ENCODE results near the gene DUSP18. TPM values are rescaled to one million over a fixed set of nuclear protein-coding genes. Genes with fewer than 3 reads are reported as not detected.
"Not testable (repeated sequence)": the region's sequence is repeated elsewhere in the genome, so short reads cannot be mapped to it uniquely, and the experiment has no call there.

DUSP18 gene
- total RNA-seq, 1 experiment from 2014 or later: 2.6 TPM

DNA sequence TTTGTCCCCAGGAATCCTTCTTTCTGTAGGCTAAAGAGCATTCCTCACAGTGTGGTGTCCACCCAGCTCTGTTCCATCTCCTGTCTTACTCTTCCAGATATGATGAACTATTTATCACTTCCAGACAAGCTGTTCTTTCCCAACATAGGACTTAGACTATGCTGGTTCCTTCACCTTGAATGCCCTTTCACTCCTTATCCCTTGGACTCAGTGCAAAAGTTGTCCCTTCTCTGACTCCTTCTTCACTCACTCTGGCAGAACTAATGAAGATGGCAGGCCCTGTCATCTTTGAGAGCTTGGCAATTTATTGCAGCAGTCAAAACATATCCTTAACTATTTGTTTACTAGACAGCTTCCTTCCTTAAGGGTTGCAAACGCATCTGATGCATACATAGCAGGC is 23.5 kb upstream of the DUSP18 start:
- Histone ChIP-seq H3K36me3 (replicated peaks; ENCODE audit: control insufficient read depth, insufficient read depth, low read length) (no peaks in the 10 kb centered on the region), H3K27me3 (ENCODE audit: control insufficient read depth, insufficient read depth, low read length) (peaks cover 14% of the 10 kb centered on the region), H3K4me3 (ENCODE audit: insufficient read depth, low read depth, low read length) (no peak overlapping the region)
- DNase-seq: no peak

DNA sequence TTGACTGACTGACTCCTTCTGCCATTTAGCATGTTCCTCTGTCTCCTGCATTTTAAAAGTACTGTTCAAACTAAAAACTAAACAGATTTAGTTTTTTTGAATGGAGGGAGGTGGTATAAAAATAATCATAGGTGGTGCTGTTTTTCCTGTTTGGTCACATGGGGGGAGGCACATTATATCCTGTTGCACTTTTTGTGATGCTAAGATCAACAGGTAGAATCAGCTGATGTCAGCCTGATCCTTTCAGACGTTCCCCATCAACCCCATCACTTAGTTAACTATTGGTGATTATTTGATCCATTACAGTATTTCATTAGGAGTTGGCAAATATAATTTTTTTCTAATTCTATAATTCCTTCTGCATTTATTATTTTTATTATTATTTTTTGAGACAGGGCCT is 21.9 kb upstream of the DUSP18 start:
- no peaks in the 10 kb centered on the region for H3K36me3 ChIP-seq (replicated peaks; ENCODE audit: control insufficient read depth, insufficient read depth, low read length)
- no peaks in the 10 kb centered on the region; the same call in 1 of the 2 replicates for H3K27me3 ChIP-seq (ENCODE audit: control insufficient read depth, insufficient read depth, low read length)
- no peak overlapping the region for H3K4me3 ChIP-seq (ENCODE audit: insufficient read depth, low read depth, low read length)
- no peak for DNase-seq

DNA sequence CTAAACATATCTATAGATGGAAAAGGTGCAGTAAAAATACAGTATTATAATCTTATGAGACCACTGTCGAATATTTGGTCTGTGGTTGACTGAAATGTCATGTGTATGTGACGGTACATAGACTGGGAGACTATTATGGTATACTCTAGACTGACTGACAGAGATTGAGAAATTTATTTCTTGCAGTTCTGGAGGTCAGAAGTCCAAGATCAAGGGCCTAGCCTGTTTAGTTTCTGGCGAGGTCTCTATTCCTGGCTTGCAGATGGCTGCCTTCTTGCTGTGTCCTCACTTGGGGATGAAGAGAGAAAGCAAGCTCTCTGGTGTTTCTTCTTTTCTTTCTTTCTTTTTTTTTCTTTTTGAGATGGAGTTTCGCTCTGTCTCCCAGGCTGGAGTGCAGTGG is 19.7 kb upstream of the DUSP18 start:
- H3K4me3 ChIP-seq (ENCODE audit: insufficient read depth, low read depth, low read length): no peak overlapping the region
- H3K27me3 ChIP-seq (ENCODE audit: control insufficient read depth, insufficient read depth, low read length): no peaks in the 10 kb centered on the region
- H3K36me3 ChIP-seq (replicated peaks; ENCODE audit: control insufficient read depth, insufficient read depth, low read length): no peaks in the 10 kb centered on the region
- DNase-seq: no peak

DNA sequence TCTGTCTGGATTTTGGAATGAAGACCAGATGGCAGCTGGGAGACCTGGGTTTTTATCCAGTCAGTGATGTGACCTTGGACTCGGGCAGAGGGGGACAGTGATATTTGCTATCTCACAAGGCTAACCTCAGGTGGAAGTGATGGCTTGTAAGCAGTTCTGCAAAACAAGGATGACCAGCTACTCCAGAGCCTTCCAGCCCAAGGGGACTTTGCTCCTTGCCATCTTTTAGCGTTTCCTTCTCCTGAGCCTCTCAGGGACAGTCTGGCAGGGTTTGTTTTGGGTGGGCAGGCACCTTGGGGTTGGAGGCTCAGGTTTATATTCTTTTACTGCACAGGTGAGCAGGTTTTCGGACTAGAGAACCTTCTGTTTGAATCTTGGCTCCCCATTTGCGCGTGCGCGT is 17.5 kb upstream of the DUSP18 start:
- H3K36me3 ChIP-seq (replicated peaks; ENCODE audit: control insufficient read depth, insufficient read depth, low read length): no peaks in the 10 kb centered on the region
- no peak for DNase-seq
- H3K27me3 ChIP-seq (ENCODE audit: control insufficient read depth, insufficient read depth, low read length): no peaks in the 10 kb centered on the region
- H3K4me3 ChIP-seq (ENCODE audit: insufficient read depth, low read depth, low read length): no peak overlapping the region

DNA sequence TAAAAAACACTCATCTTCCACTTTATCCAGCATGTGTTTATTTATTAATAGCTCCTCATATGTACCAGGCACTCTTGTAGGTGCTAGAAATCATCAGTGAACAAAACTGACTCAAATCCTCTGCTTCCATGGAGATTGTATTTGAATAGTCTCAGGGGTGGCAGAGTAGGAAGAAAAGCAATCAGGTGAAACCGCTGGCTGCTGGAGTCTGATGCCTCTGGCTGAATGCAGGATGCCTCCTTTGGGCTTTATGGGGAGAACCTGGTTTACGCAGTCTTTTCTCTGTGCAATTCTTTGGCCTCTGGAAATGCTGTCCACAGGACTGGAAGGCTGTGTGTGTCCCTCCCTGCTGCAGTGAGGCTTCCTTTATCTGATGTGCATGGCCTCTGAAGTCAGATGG is 14.2 kb upstream of the DUSP18 start:
- DNase-seq: no peak
- H3K4me3 ChIP-seq (ENCODE audit: insufficient read depth, low read depth, low read length): no peak overlapping the region
- H3K36me3 ChIP-seq (replicated peaks; ENCODE audit: control insufficient read depth, insufficient read depth, low read length): no peaks in the 10 kb centered on the region
- H3K27me3 ChIP-seq (ENCODE audit: control insufficient read depth, insufficient read depth, low read length): no peaks in the 10 kb centered on the region

DNA sequence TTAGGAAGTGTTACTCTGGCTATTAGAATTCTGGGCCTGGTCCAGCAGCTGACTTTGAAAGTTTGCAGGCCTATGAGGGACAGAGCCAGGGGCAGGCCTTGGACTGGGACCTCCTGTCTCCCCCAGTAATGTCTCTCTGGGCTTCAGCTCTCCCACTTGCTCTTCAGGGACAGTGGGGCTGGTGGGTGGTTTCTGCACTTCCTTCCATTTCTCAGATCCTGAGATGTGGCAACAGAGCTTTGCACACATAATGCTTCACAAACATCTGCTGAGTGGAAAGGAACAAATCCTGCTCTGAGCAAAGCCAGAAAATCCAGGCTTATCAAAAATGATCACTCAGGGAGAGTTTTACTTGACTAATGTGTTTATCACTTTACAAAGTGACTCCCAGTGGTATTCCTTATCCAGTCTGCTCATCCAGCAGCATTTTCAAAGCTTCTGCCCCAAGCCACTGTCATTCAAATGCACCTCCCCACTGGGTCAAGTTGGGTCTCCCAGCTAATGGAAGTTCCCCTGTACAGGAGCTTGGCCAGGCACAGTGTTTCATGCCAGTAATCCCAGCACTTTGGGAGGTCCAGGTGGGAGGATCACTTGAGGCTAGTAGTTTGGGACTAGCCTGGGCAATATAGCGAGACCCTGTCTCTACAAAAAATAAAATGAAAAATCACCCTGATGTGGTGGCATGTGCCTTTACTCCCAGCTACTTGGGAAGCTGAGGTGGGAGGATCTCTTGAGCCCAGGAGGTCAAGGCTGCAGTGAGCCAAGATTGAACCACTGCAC is 13.5 kb upstream of the DUSP18 start:
- H3K27me3 ChIP-seq (ENCODE audit: control insufficient read depth, insufficient read depth, low read length): no peaks in the 10 kb centered on the region
- no peaks in the 10 kb centered on the region for H3K36me3 ChIP-seq (replicated peaks; ENCODE audit: control insufficient read depth, insufficient read depth, low read length)
- no peak for DNase-seq
- no peak overlapping the region for H3K4me3 ChIP-seq (ENCODE audit: insufficient read depth, low read depth, low read length)

DNA sequence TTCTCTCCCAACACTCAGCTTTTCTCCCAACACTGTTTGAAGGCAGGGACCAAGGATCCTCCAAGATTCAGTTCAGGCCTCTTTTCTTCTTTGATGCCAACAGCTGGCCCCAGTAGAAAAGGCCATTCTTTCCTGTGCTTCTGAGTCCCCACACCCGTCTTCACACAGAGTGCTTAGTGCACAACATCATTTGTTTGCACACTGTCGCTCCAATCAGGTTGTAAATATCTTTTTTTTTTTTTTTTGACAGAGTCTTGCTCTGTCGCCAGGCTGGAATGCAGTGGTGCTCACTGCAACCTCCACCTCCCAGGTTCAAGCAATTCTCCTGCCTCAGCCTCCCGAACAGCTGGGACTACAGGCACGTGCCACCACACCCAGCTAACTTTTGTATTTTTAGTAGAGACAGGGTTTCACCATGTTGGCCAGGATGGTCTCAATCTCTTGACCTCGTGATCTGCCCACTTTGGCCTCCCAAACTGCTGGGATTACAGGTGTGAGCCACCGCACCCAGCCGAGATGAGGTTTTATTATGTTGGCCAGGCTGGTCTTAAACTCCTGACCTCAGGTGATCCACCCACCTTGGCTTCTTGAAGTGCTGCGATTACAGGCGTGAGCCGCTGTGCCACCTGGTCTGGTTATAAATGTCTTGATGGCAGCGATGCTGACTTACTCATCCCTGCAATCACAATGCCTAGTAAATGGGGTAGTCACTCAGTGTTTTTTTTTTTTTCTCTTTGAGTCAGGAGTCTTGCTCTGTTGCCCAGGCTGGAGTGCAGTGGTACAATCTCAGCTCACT is 12.4 kb upstream of the DUSP18 start:
- H3K36me3 ChIP-seq (replicated peaks; ENCODE audit: control insufficient read depth, insufficient read depth, low read length); H3K27me3 ChIP-seq (ENCODE audit: control insufficient read depth, insufficient read depth, low read length); H3K4me3 ChIP-seq (ENCODE audit: insufficient read depth, low read depth, low read length); DNase-seq: not testable (repeated sequence)

DNA sequence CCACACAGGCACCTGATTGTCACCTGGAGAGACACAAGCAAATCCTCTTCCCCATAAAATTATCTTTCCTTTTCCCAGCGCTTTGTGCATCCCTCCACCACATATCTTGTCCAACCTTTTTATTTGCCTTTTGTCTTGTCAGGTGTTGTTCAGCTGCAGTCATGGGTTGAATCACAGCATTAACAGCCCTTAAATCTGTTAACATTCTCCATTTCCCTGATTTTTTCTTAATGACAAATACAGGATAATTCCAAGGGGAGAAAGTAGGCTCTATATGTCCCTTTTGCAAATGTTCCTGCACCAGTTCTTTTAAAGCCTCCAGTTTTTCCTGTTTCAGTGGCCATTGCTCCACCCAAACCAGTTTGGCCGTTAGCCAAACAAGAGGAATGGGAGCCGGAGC is 8.9 kb upstream of the DUSP18 start:
- H3K36me3 ChIP-seq (replicated peaks; ENCODE audit: control insufficient read depth, insufficient read depth, low read length); H3K4me3 ChIP-seq (ENCODE audit: insufficient read depth, low read depth, low read length); DNase-seq; H3K27me3 ChIP-seq (ENCODE audit: control insufficient read depth, insufficient read depth, low read length): not testable (repeated sequence)

DNA sequence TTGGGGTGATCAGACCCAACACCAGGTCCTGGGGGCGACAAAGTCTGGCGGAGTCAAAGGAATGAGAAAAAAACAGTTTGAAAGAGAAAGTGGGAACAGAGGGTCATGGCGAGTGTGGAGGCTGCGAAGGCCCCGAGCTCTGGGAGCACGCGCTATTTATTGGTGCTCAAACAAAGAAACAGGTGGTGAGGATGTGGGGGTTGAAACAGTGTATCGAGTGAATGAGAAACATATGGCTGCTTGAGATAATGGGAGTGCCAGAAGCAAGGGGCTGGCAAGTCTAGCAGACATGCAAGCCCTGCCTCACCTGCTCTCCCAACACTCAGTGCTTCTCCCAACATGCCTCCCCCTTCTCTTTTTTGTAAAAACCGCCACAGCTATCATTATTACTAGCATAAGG is 7.8 kb upstream of the DUSP18 start:
- Histone ChIP-seq H3K27me3 (ENCODE audit: control insufficient read depth, insufficient read depth, low read length) (peaks cover 2% of the 10 kb centered on the region), H3K4me3 (ENCODE audit: insufficient read depth, low read depth, low read length) (no peak overlapping the region), H3K36me3 (replicated peaks; ENCODE audit: control insufficient read depth, insufficient read depth, low read length) (no peaks in the 10 kb centered on the region)
- DNase-seq: no peak

DNA sequence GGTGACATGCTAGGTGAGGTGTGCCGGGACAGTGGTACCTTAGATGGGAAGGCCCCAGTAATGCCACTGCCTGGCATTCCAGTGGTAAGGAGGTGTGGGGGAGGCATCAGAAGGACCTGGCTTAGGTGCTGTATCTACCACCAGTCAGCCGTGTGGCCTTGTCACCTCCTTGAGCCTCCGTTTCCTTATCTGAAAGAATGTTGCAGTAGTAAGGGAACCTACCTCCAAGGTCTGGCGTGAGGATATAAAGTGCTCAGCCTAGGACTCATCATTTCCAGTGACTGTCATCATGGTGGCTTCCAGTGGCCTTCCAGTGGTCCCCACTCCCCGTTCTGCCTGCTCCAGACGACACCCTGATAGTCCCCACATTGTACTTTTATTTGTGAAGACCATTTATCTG is 6.8 kb upstream of the DUSP18 start:
- Histone ChIP-seq H3K36me3 (replicated peaks; ENCODE audit: control insufficient read depth, insufficient read depth, low read length) (no peaks in the 10 kb centered on the region), H3K27me3 (ENCODE audit: control insufficient read depth, insufficient read depth, low read length) (peaks cover 2% of the 10 kb centered on the region), H3K4me3 (ENCODE audit: insufficient read depth, low read depth, low read length) (no peak overlapping the region)
- DNase-seq: no peak

DNA sequence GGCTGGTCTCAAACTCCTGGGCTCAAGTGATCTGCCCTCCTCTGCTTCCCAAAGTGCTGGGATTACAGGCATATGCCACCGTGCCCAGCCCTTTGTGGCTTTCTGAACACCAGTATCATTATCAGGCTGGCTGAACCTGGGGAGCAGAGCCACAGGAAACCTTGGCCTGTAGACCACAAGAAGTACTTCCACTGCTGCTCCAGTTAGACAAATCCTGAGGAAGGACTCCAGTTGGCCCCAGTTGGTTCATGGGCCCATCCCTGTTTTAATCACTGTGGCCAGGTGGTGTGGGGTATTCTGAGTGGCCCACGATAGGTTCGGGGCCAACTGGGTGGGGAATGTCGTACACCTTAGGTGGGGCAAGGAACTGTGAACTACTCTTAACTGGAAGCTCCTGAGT is 5.5 kb upstream of the DUSP18 start:
- Histone ChIP-seq H3K4me3 (ENCODE audit: insufficient read depth, low read depth, low read length) (no peak overlapping the region), H3K27me3 (ENCODE audit: control insufficient read depth, insufficient read depth, low read length) (peaks cover 13% of the 10 kb centered on the region), H3K36me3 (replicated peaks; ENCODE audit: control insufficient read depth, insufficient read depth, low read length) (no peaks in the 10 kb centered on the region)
- no peak for DNase-seq

DNA sequence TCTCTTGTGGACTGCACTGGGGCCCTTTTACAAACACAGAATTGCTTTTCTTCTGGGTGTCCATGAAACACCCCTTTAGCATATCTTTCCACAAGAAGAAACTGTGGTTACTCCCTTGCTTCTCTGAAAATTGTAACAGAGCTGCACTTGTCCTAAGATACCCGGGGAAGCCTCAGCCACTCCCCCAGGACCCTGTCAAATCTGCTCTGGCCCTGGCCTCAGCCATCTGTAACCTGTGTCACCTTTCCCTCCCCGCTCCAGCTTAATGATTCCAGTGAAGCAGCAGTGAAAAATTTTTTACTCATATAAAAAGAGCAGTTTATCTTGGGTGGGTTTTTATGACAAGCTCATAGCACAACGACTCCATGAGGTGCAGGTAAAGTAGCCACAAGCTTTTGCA is 3.4 kb upstream of the DUSP18 start:
- Histone ChIP-seq H3K36me3 (replicated peaks; ENCODE audit: control insufficient read depth, insufficient read depth, low read length) (no peaks in the 10 kb centered on the region), H3K4me3 (ENCODE audit: insufficient read depth, low read depth, low read length) (no peak overlapping the region), H3K27me3 (ENCODE audit: control insufficient read depth, insufficient read depth, low read length) (peaks cover 13% of the 10 kb centered on the region)
- no peak for DNase-seq

DNA sequence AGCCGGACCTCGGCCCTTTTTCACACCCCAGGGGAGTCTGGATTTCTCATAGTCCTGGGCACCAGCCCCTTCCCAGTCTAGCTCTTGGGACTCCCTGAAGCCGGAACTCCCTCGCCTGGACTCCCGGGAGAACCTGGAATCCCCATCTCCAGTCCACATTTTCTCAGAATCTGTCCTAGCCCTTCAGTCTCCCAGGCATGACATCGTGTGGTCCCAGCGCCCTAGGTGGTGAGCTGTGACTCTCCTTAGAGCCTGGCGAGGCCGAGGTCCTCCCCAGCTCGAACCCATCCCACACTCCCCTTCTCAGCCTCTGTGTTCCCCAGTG is 673 bp upstream of the DUSP18 start:
- no peak for DNase-seq

DNA sequence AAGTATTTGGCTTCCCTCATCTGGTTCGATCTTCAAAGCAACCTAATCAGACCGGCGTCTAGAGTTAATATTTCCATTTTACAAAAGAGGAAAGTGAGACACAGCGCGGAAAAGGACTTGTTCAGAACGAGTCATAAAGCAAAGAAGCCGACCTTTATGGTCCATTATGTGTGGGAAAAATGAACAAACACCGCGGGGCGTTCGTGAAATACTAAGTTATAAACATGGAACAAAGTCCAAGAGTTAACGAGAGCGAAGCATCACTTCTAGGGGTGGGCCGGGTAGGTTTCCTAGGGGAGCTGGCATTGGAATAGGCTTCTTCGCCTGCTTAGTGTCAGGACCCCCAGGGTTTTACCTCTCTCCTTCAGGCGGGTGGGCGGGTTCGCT is 575 bp downstream of the DUSP18 start:
- peak overlapping the region; percentile 71 for H3K4me3 ChIP-seq (ENCODE audit: insufficient read depth, low read depth, low read length)
- no peak for DNase-seq
- no peaks in the 10 kb centered on the region for H3K36me3 ChIP-seq (replicated peaks; ENCODE audit: control insufficient read depth, insufficient read depth, low read length)
- H3K27me3 ChIP-seq (ENCODE audit: control insufficient read depth, insufficient read depth, low read length): peaks cover 11% of the 10 kb centered on the region

More for the DNA sequence above, 673 bp upstream of the DUSP18 start:
- Histone ChIP-seq H3K36me3 (replicated peaks; ENCODE audit: control insufficient read depth, insufficient read depth, low read length) (no peaks in the 10 kb centered on the region), H3K4me3 (ENCODE audit: insufficient read depth, low read depth, low read length) (peak overlapping the region; percentile 71), H3K27me3 (ENCODE audit: control insufficient read depth, insufficient read depth, low read length) (peaks cover 11% of the 10 kb centered on the region)

DNA sequence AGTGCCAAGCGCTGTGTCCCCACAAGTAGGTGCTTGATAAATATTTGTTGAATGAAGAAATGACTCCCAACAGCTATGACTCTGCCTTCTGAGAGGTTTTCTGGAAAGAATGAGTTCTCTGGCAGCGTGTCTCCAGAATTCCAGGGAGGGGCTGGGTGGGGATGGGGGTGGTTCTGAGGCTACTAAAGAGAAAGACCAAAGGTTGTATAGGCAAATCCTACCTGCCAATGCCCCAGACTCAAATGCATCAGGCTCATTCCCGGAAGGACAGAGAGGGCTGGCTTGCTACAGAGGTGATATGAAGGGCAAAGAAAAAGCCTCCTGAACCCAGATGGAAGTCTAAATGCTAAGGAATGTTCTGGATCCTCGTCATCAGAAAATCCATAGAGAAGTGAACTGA is 1.9 kb downstream of the DUSP18 start:
- no peak overlapping the region for H3K4me3 ChIP-seq (ENCODE audit: insufficient read depth, low read depth, low read length)
- no peak for DNase-seq
- H3K36me3 ChIP-seq (replicated peaks; ENCODE audit: control insufficient read depth, insufficient read depth, low read length): no peaks in the 10 kb centered on the region
- peaks cover 11% of the 10 kb centered on the region for H3K27me3 ChIP-seq (ENCODE audit: control insufficient read depth, insufficient read depth, low read length)
